Left kidney (tissue), 8 donors: Measurements from ENCODE around the gene RPS19. TPM values are rescaled to one million over a fixed set of nuclear protein-coding genes. Genes with fewer than 3 reads are reported as not detected.

Experiments used
- DNase-seq: peaks from one replicate; pipeline ENCODE4 v3.0.0-alpha.2; 2013
- long read RNA-seq, 8 donors: transcript quantifications; one replicate each; lab custom pipeline, GENCODE V29; 2026
- polyA plus RNA-seq: library from polyadenylated mRNA; unstranded; fragments of 120-200 nt; gene quantifications from one replicate; pipeline ENCODE4 v1.2.1, GENCODE V29; 2013; ENCODE audit not compliant: insufficient read length

The RPS19 gene
- 1,139 TPM for polyA plus RNA-seq
- long read RNA-seq, donor 1, transcript RPS19-206 (6 exons, 2,359 nt), result major isoform, 1,523 of 2,889 reads
- long read RNA-seq, donor 1, transcript RPS19-205 (3 exons, 601 nt), result minor isoform, 8 of 2,889 reads
- long read RNA-seq, donor 1, partial matches to known transcripts, result 1,324 of 2,889 reads
- long read RNA-seq, donor 1, other reads (novel, unspliced or antisense), result 29 of 2,889 reads
- long read RNA-seq, donor 2, transcript RPS19-205 (3 exons, 601 nt), result minor isoform, 6 of 1,912 reads
- long read RNA-seq, donor 2, transcript RPS19-206 (6 exons, 2,359 nt), result major isoform, 1,317 of 1,912 reads
- long read RNA-seq, donor 2, partial matches to known transcripts, result 555 of 1,912 reads
- long read RNA-seq, donor 2, other reads (novel, unspliced or antisense), result 27 of 1,912 reads
- long read RNA-seq, donor 3, transcript RPS19-205 (3 exons, 601 nt), result minor isoform, 5 of 1,649 reads
- long read RNA-seq, donor 3, transcript RPS19-206 (6 exons, 2,359 nt), result major isoform, 1,055 of 1,649 reads
- long read RNA-seq, donor 3, partial matches to known transcripts, result 575 of 1,649 reads
- long read RNA-seq, donor 3, other reads (novel, unspliced or antisense), result 12 of 1,649 reads
- long read RNA-seq, donor 4, transcript RPS19-206 (6 exons, 2,359 nt), result major isoform, 271 of 577 reads
- long read RNA-seq, donor 4, partial matches to known transcripts, result 306 of 577 reads
- long read RNA-seq, donor 4, other reads (novel, unspliced or antisense), result 0 of 577 reads
- long read RNA-seq, donor 5, transcript RPS19-206 (6 exons, 2,359 nt), result major isoform, 2,478 of 3,471 reads
- long read RNA-seq, donor 5, transcript RPS19-201 (6 exons, 500 nt), result minor isoform, 5 of 3,471 reads
- long read RNA-seq, donor 5, transcript RPS19-205 (3 exons, 601 nt), result minor isoform, 12 of 3,471 reads
- long read RNA-seq, donor 5, transcript RPS19-207 (6 exons, 668 nt), result minor isoform, 5 of 3,471 reads
- long read RNA-seq, donor 5, partial matches to known transcripts, result 942 of 3,471 reads
- long read RNA-seq, donor 5, other reads (novel, unspliced or antisense), result 28 of 3,471 reads
- long read RNA-seq, donor 6, transcript RPS19-206 (6 exons, 2,359 nt), result major isoform, 1,592 of 2,937 reads
- long read RNA-seq, donor 6, transcript RPS19-205 (3 exons, 601 nt), result minor isoform, 5 of 2,937 reads
- long read RNA-seq, donor 6, partial matches to known transcripts, result 1,317 of 2,937 reads
- long read RNA-seq, donor 6, other reads (novel, unspliced or antisense), result 17 of 2,937 reads
- long read RNA-seq, donor 7, transcript RPS19-206 (6 exons, 2,359 nt), result major isoform, 2,222 of 3,429 reads
- long read RNA-seq, donor 7, transcript RPS19-205 (3 exons, 601 nt), result minor isoform, 9 of 3,429 reads
- long read RNA-seq, donor 7, partial matches to known transcripts, result 1,159 of 3,429 reads
- long read RNA-seq, donor 7, other reads (novel, unspliced or antisense), result 34 of 3,429 reads
- long read RNA-seq, donor 8, transcript RPS19-206 (6 exons, 2,359 nt), result major isoform, 613 of 902 reads
- long read RNA-seq, donor 8, partial matches to known transcripts, result 276 of 902 reads
- long read RNA-seq, donor 8, other reads (novel, unspliced or antisense), result 7 of 902 reads

DNA sequence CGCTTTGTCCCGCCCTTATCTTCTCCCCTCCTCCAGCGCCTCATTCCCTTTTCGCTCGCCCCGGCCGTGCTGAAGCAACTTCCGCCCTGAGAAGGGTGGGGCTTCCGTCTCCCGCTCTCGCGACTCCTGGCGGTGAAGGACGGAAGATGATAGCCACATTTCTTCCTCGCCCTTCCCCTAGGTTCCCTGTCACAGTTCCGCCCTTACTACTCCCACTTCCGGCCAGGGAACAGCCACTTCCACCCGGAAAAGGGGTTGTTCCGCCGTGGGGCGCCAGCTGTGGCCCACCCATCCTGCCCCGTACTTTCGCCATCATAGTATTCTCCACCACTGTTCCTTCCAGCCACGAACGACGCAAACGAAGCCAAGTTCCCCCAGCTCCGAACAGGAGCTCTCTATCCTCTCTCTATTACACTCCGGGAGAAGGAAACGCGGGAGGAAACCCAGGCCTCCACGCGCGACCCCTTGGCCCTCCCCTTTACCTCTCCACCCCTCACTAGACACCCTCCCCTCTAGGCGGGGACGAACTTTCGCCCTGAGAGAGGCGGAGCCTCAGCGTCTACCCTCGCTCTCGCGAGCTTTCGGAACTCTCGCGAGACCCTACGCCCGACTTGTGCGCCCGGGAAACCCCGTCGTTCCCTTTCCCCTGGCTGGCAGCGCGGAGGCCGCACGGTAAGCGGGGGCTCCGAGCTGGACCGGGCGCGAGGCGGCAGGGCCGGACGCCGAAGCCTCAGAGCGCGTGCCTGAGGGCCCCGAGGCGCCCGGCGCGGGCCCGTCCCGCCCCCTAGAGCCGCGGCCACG is at the start of gene RPS19:
RPS19 (plus strand) TSS at position 638 of the 801 bp plus-strand sequence. CDS start 520 bp downstream, outside the sequence.
- DNase-seq, result peak; percentile 99

DNA sequence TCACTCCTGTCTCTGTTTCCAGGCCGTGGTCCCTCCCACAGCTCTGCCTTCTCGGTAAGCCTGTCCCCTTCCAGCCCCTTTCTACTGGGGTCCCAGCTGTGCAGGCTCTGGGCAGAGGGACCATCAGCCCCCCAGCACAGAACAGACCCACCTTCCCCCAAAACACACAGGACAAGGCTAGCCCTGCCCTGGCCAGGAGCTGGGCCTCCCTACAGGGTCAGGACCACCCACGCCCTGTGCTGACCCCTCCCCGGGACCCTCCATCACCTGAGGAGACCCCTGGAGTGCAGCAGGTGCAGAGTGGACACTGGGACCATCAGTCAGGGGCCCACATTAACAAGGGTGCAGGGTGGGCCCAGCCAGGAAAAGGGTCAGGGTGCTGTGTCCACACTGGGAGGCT is 49.8 kb upstream of the RPS19 start:
- no peak for DNase-seq

DNA sequence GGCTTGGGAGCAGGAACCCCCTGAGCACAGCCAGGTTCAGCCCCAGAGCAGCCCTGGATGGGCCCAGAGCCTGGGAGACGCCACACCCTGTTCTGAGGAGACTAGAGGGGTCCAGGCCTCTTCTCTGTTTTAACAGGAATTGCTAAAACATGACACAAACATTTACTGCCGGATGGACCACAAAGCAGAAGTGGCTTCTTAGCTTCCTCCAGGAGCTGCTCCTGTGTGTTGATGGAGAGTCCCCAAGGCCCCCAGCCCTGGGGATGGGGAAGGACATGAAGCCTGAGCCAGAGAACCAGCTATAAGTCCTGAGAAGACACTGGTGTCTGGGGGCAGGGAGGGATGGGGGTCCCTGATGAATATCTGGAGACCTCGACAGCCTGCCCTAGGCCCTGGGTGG is 49.0 kb upstream of the RPS19 start:
- DNase-seq, result no peak

DNA sequence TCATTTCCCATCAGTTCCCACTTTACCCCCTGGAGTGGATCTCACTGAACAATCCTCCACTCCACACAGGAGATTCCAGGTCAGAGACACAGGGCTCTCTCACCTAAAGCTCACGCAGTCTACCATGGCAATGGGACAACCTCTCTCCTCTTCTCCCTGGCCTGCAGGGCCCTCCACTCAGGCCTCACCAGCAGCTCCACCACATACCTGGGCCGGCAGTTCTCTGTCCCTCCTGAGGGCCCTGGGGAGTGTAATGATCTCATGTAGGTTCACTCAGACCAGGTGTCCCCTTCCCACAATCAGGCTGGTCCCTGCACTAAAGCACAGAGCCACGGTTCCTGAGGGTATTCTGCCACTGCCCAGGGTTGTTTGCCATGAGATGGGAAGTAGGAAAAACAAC is 48.1 kb upstream of the RPS19 start:
- no peak for DNase-seq

DNA sequence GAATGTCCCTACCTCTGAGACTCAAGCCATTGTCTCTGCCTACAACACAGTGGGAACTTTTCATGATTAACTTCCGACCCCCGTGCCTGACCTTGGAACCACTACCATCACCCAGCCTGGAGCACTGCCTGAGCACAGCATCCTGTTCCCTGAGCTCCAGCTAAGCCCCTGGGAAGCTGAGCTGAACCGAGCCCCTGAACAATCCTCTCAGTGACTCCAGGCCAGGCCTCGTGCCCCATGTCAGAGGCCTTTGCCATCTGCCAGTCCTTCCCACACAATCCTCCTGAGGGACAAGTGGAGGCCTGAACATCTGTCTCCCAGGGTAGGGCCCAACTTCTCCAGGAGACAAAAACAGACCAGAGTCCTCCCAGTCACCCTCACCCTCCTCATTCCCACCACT is 46.1 kb upstream of the RPS19 start:
- DNase-seq, result no peak

DNA sequence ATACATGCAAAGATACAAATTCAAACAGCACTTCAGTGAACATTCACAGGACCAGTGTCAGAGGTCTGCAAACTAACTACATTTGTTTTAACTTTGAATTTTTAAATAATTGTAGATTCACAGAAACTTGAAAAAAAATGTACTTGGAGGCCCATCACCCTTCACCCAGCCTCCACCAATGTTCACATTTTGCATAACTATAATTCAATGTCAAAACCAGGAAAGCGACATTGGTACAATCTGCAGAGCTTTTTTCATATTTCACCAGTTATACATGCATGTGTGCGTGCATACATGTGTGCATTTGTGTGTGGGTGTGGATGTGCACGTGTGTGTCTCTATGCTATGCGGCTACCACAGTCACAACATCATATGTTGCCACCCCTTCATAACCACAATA is 44.8 kb upstream of the RPS19 start:
- DNase-seq, result no peak

DNA sequence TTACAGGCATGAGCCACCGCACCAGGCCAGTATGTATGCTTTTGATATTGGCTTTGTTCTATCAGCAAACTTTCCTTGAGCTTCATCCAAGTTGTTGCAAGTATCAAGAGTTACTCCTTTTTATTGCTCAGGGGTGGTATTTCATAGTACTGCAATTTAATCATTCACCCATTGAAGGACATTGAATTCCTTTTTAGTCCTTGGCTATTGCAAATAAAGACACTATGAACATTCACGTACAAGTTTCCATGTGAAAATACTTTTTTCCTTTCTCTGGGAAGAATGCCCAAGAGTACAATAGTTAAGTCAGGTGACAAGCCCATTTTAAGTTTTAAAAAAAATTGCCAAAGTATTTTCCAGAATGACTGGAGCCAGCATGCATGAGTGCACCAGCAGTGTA is 43.3 kb upstream of the RPS19 start:
- no peak for DNase-seq

DNA sequence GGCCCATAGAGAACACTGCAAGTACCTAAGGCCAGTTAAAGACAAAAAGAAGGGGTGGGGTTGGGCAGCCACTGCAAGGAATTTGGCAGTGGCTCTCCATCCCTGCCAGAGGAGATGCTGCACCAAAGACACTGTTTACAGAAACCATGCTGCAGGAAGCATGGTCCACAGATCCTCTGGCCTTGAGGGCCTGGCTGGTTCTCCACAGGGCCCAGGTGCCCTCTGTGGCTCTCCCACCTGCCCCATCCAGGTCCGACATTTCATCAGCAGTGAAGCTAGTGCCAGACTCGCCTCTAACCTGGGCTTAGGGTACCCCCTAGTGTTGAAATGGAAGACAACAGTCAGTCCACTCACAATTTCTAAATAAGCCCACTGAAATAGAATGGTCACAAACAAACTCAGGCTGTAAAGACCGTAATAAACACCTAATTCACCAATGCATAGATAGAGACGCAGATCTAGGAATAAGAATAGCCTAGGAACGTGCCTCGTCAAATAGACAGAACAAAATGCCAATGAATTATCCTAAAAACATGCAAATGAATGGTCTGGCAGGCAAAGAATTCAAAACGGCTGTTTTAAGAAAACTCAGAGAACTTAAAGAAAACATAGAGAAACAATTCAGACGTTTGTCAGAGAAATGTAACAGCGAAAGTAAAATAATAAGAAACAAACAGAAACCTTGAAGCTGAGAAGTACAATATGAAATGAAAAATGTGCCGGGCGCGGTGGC is 38.9 kb upstream of the RPS19 start:
- peak; percentile 14 for DNase-seq

DNA sequence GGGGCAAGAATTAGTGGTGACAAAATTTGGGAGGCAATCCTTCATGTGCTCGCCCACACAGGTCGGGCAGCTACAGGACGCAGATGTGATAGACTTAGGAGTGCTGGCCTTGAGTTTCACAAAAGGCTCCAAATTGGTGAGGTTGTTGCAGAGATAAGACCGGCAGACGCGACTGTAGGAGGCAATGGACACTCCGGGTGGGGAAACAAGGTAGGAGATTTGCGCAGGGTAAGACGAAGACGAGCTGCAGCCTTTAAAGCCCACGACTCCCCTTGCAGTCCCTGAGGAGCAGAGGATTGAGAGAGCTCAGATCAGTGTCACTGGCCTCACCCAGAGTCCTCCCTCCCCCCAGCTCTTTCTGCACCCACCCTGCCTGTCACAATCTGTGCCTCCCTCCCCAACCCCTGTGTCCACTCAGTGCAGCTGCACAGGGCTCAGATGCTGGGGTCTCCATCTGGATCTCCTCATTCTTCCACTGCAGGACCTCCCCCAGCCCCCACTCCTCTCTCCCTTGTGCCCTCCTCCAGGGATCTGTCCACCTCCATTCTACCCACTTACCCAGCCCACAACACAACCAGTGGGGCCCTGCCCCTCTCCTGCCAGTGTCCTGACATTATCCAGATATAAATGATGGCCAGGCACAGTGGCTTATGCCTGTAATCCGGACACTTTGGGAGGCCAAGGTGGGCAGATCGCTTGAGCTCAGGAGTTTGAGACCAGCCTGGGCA is 21.9 kb upstream of the RPS19 start:
- no peak for DNase-seq

DNA sequence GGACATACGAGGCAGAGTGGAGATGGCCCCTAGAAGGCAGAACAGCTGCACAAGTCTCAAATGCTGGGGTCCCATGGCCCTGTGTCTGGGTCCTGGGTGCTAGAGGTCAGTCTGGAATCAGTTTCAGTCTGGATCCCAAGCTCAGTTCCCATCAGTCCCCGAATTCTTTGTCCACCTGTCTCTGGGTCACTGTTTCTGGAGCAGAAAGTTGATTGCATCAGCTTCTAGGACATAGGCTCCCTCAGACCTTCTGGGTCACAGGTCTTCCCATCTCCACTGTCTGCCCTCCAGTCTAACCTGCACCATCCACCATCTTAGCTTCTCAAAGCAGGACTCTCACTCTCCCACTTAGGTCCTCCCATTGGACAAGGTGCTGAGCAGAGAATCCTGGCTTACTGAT is 20.8 kb upstream of the RPS19 start:
- DNase-seq, result no peak

DNA sequence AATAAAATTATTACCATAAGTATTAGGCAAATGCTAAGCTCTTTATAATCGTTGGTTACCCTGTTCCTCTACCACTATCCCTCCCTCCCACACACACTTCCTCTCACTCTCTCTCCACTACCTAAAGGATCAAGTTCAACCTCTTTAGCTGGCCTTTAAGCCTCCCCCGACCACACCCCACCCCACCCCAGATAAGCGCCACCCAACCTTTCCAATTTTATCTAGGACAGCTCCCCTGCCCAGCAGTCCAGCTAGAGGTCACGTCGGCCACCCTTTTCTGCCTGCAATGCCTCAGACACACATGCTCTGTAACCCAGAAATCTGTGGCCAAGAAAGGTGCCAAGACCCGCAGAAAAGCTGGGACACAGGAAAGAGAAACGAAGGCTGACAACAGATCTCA is 16.7 kb upstream of the RPS19 start:
- DNase-seq, result no peak

DNA sequence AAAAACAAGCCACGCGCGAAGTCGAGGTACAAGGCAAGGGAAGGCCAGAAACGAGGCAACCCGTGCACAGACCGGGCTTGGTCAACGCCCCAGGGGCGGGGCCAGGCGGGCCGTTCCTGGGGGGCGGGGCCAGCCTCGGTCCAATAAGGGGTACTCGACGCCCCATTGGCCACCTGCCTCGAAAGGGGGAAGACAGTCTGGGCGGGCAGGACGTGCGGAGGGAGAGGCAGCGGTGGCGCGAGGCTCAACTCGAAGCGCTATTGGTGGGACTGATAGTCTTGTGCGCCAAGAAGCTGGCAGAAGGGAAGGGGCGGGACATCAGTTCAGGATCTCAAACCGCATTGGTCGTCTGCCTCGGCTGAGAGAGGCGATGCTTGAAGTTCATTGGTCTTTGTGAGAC is 15.5 kb upstream of the RPS19 start, which contains the start of gene LYPD4:
LYPD4 (minus strand) TSS at position 83 of the 400 bp plus-strand sequence. CDS start 5,398 bp downstream, outside the sequence.
- no peak for DNase-seq

DNA sequence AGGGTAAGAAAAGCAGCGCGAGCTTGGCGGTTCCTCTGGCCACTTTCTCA is 15.2 kb upstream of the RPS19 start, which contains the start of gene DMRTC2:
DMRTC2 (plus strand) TSS at position 42 of the 50 bp plus-strand sequence. CDS start 2,387 bp downstream, outside the sequence.
- no peak for DNase-seq

DNA sequence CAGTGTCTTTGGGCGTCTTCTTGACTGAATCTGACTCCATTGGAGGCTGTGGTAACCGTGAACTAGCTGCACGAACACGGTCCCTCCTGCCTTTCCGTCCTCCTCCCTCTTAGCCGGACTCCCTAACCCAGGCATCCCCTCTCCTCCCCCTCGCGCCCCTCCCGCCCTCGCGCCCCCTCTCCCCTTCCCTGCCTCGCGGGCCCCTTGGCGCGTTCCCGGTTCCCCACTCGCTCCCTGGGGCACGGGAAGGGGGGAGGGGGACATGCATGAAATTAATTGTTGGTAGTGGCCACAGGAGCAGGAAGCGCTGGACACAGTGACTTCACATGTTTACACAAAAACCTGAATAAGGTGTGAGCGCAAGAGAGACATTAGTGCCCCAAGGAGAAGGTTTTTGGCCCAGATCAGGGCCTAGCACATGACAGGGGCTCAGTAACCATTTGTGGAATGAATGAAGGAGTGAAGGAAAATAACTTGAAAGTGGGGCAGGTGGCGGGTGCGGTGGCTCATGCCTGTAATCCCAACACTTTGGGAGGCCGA is 14.9 kb upstream of the RPS19 start:
- no peak for DNase-seq

DNA sequence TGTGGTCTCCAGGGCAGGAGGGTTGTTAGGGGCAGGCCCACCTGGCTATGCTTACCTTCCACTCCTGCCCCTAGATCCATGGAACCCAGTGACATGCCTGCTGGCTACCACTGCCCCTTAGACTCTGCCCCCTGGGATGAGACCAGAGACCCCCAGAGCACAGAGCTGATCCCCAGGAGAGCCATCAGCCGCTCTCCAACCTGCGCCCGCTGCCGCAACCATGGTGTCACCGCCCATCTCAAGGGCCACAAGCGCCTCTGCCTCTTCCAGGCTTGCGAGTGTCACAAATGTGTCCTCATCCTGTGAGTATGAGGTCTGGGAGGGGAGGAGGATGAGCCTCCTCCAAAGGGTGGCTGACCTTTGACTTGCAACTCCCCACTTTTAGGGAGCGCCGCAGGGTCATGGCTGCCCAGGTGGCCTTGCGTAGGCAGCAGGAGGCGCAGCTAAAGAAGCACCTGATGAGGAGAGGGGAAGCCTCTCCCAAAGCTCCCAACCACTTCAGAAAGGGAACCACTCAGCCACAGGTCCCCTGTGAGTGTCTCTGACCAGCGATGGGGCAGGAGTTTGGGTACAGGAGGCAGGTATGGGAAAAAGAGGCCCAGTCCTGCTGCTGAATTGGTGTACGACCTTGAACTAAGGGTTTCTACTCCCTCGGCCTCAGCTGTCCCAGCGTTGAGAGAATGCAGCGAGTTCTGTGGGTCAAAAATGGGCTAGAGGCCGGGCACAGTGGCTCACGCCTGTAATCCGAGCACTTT is 12.5 kb upstream of the RPS19 start:
- no peak for DNase-seq

DNA sequence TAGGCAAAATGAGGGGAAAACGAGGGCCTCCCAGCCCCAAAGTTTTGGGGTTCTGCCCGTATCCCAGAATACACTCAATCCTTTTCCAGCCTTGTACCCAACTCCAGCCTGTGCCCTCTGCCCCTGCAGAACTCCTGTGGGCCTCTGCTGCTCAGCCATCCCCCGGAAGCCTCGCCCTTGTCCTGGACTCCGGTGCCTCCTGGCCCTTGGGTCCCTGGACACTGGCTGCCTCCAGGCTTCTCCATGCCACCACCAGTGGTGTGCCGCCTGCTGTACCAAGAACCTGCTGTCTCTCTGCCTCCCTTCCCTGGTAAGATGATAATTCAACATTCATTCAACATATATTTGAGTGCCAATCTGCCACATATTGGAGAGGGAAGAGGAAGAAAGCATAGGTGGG is 11.4 kb upstream of the RPS19 start:
- no peak for DNase-seq

DNA sequence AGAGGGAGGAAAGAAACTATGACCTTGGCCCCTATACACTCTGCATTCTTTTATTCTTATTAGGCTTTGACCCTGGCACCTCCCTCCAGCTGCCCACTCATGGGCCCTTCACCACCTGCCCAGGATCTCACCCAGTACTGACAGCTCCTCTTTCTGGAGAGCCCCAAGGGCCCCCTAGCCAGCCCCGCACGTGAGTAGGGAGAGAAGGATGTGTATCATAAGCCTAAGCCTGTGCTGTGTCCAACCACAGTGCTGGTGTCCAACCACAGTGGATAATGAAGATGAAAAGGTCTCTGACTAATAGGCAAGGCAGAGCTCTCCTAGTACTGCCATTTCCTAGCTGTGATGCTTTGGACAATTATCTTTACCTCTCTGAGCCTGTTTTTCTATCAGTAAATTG is 11.0 kb upstream of the RPS19 start:
- DNase-seq, result no peak

DNA sequence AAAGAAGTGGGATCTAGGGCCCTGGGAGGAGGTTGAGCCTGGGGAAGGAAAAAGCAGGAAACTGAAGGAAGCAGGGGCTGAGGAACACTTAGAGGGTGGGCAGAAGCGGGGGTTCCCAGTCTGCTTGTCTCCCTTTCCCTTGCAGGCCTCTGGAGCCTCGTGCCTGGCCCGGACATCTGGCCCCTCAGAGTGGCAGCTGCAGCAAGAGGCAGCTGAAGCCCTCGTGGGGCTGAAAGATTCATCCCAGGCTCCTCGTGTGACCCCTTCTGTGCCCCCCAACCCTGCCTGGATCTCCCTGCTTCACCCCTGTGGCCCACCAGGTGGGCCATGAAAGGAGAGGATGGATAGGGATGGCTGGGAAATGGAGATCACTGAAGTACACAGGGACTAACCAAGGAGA is 9.7 kb upstream of the RPS19 start:
- DNase-seq, result no peak

DNA sequence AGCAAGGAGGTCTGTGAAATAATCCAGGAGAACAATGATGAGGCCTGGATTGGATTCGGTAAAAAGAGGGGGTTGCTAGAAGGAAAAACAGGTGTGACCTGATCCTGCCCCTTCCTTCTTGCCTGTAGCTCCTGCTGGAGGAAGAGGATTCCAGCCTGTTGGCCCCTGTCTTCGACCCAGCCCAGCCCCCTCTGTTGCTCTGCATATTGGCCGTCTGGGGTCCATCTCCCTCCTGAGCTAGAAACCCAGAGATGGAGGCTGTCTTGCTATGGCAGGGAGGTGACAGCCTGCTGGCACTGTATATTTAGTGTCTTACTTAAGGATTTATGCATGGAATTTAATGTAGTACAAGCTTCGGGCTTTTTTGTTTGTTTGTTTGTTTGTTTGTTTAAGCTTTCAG is 8.6 kb upstream of the RPS19 start:
- no peak for DNase-seq
